Islet of Langerhans (tissue), 1 donor: ENCODE data around the gene CD82.

Source experiments
- FAIRE-seq: peaks from one replicate; lab custom pipeline; 2011; peaks lifted over from hg19 to GRCh38; lab: Jason Lieb, UNC

CD82 gene

GRCh38 chr11:44577231-44577830 lies 11.9 kb downstream of the CD82 start:
- FAIRE-seq = no peak

DNA sequence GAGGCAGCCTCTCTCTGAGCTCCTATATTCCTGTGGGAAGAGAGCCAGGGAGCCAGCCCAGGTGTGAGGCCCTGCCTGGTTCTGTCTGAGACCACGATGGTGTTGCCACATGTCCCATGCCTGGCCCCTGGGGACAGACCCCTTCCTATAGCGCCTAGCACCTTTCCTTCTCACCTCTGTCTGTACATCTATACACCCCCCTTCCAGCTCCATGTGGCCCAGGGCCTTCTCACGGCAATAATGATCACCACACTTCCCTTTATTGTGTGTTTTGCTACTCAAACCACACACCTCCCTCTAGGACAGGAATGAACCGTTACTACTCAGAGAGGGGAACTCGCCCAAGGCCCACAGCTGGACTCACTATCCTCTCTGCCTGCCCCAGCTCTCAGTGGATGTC lies 12.8 kb downstream of the CD82 start:
- no peak for FAIRE-seq

- FAIRE-seq = no peak
These were observed 13.9 kb downstream of the CD82 start for GRCh38 chr11:44579302-44579761.

GRCh38 chr11:44580701-44581100 lies 15.2 kb downstream of the CD82 start:
- FAIRE-seq = no peak

GRCh38 chr11:44581246-44581645 lies 15.8 kb downstream of the CD82 start:
- FAIRE-seq = no peak

DNA sequence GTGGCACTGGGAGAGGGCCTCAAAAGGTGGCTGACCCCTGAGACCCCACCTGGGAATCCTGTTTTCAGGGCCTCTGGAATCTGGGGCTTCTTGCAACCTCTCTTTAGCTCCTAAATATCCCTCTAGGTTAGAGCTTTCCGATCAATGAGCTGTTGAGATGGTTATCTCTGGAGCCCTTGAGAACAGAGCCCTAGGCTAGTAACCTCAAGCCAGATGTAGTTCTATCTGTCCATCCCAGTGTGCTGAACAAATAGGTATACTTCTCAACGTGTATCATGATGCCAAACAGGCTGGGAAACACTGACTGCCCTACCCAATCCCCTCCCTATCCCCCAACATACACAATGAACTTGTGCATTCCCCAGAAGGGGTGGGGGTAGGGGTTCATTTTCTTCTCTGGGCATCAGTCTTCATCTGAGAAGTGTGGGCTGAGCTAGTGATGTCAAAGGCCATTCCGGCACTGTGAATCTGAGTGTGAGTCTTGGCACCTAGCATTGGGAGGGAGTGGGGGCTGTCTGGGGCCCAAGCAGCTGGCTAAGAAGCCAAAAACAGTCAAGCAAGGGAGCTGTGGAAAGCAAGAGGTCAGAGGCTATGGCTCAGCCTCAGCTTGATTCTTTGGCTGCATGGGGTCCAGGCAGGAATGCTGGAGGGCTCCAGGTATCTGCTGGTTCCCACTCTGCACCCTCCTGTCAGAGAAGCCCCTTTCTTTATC lies 17.3 kb downstream of the CD82 start:
- FAIRE-seq = no peak

- no peak for FAIRE-seq
These were observed 17.8 kb downstream of the CD82 start for GRCh38 chr11:44583353-44583669.

DNA sequence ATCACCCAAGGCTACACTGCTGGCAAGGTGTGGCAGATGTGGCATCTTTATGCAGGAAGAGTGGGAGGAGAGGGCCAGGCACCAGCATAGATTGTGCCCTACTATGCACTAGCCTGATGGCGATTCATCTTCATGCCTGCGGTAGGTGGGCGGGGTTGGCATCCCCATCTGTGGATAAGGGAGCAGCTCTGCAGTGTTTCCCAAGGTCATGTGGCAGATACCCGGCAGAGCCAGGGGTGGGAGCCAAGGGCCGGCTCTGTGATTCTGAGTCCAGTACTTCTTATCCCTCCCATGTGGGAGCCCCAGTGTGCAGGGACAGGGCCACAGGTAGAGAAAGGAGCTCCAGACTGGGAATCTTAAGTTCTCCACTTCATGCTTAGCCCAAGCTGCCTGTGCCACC lies 20.0 kb downstream of the CD82 start:
- FAIRE-seq = no peak

DNA sequence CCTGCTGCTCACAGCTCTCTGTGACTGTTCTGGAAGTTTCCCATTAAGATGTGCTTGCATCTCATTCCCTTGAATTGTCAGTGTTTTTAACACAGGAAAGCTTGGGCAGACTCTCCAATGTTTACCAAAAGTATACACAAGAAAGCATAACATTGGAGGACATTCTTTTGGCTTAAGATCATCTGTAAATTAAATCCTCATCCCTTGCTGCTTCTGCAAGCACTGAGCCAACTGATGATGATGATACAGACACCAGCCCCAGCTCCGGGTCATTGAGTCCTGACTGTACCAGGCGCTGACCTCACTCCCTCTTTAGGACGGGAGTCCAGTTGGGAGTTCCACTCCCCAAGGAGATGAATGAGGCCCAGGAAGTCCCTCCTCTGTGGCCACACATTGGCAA lies 23.8 kb downstream of the CD82 start:
- FAIRE-seq = no peak

GRCh38 chr11:44590769-44591168 lies 25.3 kb downstream of the CD82 start:
- FAIRE-seq = no peak

- no peak for FAIRE-seq
These were observed 26.1 kb downstream of the CD82 start for GRCh38 chr11:44591557-44591956.

GRCh38 chr11:44592125-44592940 lies 26.9 kb downstream of the CD82 start:
- FAIRE-seq = no peak

DNA sequence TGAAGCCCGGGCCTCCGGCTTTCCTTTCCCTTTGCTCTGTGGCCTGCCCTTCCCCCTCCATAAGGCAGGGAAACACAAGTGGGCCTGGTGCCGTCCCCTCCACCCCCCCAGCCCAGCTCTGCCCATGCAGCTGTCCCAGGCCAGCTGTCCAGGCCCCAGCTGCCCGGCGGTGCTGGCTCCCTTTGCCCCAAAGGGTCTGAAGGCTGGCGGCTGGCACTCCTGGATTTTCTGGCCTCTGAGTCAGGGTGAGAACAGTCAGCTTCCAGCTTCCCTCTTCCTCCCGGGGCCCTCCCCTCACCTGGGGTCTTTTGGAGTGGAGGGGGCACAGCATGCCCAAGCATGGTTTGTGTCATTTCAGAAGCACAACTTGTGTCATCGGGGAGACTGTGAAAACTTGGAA lies 27.8 kb downstream of the CD82 start:
- no peak for FAIRE-seq

- no peak for FAIRE-seq
These were observed 29.5 kb downstream of the CD82 start for GRCh38 chr11:44595006-44595405.

DNA sequence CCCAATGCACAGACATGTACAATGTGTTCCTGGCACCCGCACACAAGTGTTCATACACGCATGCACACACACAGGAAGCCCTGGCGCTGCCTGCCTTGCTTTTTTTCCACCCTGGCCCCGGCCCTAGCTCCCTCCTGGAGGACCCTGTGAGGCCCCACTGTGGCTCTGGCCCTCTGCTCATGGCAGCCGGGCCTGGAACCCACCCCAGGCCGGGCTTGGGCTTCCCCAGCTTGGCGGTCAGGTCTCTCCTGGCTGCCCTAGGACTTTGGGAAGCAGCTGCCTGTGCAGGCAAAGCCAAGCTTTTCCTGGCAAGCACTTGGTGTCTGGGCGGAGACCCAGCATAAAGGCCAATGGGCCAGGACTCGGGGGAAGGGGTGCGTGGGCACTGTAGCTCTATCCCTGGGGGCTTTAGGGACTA lies 30.5 kb downstream of the CD82 start:
- FAIRE-seq = no peak

DNA sequence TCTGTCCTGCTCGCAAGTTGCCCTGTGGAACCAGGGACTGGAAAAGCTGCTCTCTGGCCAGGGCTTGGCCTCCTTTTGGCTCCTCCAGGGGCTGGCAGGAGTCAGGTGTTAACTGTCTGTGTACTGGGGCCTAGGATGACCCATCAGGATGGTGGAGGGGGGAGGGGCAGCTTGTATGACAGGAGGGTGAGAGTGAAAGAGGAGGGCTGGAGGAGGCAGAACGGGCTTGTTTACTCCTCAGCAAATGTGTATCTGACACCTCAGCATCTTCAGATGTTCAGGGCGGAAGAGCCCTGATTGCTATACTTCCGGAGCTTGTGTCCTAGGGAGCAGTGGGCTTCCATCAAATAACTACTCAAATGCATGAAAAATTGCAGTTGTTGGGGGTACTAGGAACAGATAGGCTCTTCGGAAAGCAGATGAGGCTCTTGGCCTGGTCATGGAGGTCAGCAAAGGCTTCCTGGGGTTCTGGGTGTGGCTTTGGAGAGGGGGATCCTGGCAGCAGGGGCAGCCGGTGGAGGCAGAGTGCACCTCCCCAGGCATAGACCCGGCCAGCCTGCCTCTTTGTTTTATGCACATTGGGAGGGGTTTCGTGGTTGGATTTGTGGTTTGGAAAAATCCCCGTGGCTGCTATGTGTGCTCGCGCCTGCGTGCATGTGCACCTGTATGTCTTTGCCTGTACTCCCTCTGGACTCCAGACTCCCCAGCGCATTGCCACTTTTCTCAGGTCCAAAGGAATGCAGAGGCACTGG lies 31.2 kb downstream of the CD82 start:
- FAIRE-seq = no peak

DNA sequence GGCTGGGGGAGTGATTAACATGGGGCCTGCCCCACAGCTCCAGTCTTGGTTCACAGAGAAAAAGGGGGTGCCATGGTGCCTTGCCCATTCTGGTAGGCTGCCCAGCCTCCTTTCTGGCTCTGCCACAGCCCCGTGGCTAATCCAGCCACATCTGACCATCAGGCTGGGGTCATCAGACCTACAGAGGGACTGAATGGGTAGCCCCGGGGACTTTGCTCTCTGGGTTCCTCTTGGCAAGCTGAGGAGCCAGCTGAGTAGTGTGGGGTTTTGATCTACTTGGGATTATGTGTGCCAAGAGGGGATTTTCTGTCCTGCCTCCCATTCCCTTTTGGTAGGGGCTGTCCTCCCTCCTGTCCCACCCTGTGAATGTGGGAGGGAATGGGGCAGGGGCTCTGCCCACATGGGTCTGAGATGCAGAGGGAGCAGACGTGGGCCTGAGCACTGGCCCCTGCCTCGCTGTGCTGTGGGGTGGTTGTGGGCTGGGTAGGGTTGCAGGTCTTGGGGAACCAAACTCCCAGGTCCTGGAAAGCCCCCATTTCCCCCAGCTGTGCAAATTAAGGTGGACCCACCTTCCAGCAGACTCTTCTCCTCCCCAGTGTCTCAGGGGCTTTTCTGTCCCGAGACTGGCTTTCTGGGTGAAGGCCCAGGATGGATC lies 32.0 kb downstream of the CD82 start:
- no peak for FAIRE-seq

DNA sequence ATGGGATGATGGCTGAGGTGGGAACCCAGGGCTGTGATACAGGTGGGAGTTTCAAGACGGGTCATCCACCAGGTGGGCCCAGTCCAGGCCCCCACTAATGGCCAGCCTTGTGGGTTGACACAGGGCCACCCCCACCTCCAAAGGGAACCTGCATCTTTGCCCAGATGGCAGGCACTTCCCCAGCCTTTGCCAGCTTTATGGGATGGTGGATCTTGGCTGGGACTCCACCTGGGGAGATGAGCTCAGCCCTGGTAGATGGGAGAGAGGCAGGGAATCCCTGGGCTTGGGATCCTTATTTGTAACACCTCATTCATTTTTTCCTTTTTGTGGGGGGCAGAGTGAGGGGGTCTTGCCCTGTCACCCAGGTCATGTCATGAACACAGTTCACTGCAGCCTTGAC lies 33.4 kb downstream of the CD82 start:
- FAIRE-seq = no peak

GRCh38 chr11:44600261-44600660 lies 34.8 kb downstream of the CD82 start:
- no peak for FAIRE-seq

DNA sequence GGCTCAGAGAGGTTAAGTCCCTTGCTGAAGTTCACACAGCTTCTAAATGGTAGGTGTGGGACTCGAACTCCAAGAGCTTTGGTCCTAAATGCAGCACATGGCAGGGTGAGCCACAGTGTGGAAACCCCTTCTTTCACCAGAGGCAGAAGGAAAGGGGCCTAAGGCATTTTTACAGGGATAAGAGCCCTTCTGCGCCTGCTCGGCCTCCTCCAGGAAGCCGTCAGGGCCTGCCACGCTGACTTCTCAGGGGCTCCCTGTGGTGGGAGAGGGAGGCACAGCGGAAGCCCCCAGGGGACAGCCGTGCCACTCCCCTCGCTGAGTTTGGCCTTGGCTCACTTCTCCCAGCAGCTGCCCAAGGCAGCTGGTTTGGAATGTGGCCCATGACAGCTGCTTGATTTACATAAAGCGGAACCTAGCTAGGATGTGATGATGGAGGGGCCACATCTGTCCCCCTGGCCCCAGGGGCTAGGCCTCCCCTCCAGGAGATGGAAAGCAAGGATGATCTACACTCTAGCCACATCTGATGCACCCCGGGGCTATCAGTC lies 35.4 kb downstream of the CD82 start:
- no peak for FAIRE-seq

DNA sequence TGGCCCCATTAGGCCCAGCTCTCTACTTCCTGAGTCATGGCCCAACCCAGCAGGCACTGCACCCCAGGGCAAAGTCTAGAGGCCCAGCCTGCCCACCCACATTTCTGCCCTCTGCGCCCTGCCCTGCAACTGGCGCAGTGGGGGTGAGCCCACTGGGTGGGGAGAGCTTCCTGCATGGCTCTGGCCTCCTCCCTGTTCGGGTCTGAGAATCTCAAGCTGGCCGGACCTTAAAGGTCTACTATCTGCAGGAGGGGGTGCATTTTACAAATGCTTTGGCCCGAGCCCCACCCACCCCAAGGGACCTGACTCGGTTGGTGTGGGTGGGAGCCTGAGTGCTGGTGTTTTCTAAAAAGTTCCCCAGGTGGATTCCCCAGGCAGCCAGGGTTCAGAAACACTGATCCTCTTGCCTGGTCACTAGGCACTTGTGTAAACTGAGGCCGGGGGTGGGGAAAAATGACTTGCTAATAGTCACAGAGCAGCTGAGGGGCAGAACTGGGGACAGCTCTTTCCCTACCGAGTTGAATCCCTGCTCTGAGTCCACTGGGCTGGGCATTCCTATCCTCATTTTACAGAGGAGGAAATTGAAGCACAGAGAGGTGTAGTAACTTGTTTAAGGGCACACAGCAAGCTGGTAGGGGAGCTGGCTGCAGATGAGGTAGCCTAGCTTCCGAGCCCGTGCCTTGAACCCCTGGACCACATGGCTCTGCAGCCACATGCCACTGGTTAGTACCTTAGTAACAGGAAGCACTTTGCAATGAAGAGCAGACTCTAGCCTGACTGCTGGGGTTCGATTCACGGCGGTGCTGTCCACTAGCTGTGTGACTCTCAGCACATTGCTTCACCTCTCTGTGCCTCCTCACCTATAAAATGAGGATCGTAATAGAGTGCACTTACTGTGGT lies 36.3 kb downstream of the CD82 start:
- FAIRE-seq = no peak
